Measurements from ENCODE around the gene TAGLN2.

The TAGLN2 gene

DNA sequence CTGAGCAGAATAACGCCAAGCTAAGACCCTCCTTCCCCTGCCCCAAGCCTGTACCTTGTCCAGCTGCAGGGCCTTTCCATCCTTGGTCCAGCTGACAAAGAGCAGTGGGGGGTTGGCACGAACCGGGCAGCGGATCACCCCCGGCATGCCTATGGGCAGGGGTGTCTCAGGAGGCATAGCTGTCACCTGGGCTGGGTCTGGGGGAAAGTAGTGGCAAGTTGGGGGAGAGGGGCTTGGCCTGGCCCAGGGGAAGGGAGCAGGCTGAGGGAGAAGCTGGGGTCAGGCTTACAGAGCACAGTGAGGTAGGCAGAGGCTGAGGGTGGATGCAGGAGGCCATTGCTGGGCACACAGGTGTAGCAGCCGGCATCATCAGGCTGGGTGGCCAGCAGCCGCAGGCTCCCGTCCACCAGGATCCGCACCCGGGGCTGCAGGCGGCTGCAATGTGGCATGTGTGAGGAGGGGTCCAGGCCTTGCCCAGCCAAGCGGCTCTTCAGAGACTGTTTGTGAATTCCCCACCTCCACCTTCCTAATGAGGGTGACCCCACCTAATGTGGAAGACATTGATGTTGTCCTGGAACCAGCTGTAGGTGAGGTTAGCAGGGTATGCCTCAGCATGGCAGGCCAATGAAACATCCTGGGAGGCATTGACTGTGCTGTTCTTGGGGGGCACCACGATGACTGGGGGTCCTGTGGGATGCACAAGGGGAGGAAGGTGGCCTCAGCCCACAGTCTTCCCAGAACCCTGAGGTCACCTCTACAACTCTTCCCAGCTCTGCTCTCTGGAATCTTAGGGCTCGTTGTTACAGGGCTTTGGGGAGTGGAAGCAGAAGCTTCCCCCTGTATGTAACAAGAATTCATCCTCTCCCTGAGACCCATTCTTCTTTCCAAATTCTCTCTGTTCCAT is 9.1 kb upstream of the TAGLN2 start:
- DNase-seq, result no peak

DNA sequence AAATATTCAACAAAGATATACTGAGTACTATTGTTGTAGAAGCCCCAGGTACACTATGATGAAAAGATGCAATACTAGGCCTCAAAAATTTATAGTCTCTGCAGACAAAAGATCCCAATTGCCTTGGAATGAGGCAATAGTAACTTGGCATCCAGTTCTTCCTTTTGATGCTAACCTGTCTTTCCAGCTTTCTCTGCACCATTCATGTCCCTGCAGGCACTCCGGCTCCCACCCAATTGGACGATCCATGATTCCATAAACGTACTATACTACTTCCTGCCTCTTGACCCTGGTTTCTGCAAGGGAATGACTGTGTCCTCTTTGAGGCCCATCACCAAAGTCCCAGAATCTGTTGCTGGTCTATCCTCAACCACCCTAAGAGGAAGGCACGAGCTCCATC is 8.0 kb upstream of the TAGLN2 start:
- no peak for DNase-seq

DNA sequence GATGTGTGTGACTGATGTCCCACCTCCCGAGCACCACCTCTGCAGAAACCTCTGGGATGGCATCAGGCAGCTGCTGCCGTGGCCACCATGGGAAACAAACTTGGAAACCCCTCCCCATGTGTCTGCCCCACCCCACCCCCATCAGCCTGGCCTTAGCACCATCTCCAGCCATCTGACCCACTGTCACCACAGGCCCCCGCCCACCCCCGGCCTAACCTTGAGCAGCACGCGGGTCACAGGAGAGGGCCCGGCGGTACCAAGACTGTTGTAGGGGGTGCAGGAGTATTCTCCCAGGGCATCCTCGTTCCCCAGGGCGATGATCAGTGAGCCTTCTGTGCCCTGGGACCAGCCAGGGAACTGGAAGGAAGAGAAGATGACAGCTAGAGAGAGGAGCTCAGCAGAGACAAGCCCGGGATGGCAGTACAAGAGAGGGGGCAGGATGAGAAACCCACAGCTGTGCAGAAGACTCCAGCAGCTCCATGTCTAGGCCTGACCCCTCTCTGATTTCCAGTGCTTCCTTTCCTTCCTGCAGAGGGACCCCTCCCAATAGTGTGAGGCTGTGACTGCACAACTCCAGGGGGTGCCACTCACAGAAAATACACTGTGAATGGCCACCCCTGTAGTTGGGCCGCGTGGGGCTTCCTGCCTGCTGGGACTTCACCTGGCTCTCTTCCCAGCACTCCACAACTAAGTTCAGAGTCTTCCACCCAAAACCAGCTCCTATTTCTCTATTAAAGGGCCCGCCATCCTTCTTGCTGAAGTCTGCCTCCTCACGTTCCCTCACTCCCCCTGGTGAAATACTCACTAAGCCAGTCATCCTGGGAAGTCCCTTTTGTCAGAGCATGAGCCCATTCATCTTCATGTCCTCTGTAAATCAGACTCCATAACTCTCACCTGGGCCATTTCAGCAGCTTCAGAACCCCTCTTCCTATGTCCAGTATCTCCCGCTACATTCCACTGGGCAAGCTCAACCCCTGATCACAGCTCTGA is 7.3 kb upstream of the TAGLN2 start:
- no peak for DNase-seq

DNA sequence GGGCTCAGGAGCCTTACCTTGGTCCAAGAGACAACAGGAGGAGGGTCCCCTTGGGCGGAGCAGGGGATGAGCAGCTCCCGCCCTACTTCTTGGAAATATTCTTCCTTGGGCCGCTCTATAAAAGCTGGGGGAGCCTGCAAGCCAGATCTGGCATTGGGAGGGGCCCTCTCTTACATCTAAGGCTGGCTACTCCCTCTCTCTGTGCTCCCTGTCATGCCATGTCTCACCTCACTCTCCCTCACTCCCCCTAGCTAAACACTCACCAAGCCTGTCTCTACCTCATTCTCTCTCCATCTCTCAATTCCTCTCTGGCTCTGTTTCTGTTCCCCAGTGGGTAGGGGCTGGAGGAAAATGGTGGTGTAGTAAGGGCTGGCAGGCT is 6.5 kb upstream of the TAGLN2 start:
- no peak for DNase-seq

DNA sequence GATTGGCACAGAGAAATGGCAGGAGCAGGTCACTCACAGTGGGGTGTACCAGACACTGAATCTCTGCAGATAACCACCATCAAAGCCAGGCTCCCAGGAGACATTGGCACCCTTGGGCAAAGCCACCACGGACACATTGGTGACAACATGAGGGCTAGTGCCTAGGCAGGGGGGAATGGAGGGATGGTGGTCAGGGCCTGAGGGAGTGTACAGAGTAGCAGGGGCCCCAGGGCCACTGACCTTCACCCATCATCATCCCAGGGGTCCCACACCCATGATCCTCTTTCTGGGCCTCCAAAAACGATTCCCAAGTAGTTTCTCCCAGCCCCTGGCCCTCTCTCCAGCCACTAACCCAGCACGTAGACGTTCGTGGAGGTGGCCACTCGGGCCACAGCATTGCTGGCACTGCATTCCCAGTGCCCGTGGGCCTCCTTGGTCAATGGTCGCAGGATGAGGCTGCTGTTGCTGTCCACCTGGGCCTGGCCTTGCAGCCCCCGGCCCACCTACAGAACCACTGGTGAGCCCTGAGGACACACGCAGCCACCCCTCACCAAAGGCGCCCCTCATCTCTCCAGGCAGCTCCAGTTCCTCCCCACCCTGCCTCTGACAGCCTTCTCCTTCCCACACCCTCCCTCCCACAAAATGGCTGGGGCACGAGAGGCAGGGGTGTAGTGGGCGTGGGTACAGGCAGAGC is 5.9 kb upstream of the TAGLN2 start:
- no peak for DNase-seq

DNA sequence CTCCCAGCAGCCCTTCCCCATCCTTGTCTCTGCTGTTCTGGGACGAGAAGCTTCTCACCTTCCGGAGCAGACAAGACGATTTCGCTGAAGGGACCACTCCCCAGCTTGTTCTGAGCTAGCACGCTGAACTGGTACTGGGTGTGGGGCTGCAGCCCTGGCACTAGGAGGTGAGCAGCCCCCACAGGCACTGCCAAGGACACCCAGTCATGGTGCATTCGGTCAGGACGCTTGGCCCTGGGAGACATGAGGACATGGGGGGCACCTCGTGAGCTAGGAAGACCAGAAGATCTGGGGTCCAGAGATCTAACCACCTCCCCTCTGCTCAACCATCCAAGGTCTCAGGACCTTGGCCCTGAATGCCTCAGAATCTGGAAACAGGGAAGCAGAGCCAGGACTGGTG is 5.3 kb upstream of the TAGLN2 start:
- no peak for DNase-seq

DNA sequence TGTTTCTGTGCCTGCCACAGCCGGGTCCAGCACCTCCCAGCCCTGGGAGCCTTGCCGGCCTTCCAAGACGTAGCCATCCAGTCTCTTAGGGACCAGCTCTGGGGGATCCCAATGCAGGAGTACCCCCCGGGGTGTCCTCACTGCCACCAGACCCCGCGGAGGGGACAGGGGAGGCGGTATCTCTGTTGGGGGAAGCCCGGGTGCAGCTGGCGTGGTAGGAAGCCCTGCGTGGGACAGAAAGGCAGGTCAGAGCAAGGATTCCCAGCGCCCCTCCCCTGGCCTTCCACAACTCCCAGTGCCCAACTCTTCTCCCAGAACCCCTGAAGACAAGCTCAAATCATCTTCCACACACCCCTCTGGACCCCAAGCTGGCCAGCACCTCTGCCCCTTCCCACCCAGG is 4.9 kb upstream of the TAGLN2 start:
- DNase-seq, result no peak

DNA sequence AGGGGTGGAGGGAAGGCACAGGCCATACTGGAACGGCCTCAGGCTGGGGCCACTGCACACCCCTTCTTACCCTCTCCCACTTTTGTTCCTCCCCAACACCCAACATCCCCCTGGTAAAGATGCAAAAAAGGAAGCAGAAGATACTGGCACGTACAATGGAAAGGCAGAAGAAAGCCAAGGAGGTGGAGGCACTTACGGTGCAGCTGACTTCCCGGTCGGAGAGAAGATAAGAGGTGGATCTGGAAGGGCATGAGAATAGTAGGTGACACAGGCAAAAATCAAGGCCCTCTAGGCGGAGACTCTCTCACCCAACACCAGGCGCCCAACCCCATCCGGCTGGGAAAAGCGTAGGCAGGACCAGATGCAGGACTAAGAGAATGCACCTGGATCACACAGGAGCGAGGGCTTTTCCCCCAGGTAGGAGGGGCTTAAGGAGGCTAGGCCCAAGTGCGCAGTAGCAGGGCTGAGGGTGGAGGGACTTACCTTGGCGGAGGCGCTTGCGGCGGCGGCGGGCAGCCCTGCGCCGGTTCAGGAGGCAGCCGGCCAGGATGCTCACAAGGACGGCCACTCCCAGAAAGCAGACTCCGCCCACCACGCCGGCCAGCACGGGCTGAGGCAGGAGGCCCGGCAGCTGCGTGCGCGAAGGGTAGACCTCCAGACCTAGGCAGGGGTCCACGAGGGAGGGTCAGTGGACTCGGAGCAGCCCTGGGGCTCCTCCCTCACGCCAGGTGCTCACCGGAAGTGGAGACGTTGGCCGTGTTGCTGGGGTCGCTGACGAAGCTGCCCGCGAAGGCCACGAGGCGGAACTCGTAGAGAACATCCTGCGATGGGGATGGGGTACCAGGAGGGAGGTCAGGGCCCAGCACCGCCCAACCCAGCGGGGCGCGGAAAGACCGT is 4.1 kb upstream of the TAGLN2 start:
- DNase-seq, result no peak

DNA sequence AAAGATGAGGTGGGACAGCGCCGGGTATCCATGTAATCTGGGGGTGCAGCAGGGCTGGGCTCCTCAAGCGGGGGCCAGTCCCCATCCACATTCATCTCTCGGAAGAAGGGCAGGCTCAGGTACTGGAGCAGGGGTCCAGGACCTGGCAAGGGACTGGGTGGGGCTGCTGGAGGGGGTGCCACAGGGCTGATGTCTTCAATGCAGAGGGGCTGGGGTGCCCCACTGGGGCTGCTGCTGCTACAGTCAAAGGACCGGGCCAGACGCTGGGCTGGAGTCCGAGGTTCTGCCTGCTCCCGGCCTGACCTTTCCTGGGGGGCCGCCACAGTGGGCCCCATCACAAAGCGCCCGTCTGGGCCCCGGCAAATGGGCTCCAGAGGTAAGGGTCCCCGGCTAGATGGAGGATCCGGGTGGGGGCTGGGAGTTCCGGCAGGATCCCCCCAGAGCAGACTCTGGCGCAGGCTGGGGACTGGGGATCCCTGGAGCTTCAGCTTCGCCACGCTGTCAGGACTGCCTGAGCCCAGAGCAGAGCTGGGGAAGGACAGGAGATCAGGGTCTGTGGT is 3.3 kb upstream of the TAGLN2 start:
- DNase-seq, result no peak

DNA sequence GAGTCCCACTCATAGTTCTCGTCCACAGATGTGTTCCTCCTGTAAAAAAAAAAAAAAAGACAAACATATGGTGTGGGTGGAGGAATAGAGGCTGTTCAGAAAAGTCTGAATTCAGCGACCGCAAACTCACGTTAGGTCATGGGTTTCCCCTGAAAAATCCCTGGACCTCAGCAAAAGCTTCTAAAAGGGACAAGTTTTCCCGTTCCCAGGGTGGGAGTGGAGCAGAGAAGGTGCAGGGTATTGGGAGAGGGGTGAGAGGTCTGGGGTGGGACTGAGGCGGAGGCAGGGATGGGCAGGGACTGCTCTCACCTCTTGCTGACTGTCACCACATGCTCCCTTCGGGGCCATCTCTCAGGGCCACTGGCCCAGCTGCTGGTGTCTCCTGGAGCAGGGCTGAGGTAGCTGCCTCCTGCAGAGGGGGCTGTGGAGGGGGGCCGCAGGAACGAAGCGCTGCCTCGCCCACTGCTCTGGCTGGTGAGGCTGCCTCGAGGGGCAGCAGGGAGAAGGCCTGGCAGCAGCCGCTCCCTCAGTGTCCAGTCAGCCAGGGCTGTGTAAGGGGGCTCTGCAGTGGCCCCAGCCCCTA is 2.6 kb upstream of the TAGLN2 start:
- no peak for DNase-seq

DNA sequence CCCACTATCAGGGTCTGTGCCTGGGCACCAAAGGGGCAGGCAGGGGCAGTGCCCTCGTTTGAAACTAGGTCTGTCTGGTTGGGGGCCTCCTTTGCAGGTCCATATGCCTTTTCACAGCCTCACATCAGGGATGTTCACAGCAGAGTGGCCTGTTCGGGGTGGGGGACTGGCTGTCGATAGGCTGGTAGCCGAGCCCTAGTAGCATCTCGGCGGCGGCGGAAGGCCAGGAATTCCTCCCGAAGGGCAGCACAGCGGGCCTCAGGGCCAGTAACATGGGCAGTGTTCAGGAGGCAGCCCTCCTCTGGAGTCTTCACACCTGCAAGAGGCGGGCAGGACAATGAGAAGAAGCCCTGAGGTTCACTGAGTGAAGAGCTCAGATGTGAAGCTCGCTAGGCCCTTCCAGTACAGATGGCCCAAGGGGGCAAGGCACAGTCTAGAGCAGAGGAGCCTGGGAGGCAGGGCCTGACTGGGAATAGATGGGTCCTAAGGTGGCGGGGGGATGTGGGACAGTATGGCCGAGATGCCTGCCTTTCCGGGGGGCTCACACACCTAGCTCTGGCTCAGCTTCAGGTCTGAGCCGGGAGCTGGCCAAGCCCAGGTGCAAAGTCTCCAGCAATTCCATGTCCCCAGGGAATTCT is 2.0 kb upstream of the TAGLN2 start:
- no peak for DNase-seq

DNA sequence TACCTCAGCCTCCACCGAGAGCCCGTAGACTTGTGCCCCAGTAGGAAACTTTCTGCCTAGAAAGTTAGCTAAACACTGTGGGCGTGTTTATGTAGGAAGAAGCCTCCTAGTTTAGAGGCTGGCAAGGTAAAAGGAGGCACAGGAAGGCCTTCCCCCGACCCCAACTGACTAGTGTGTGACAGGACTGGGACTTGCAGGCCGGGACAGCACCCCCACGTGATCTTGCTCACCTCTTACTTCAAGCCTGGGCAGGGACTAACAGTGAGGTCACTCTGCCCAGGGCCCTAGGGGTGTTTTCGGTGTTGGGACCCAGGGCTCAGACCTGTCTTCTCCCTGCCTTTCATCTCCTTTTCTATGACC is 392 bp upstream of the TAGLN2 start:
- DNase-seq, result no peak

DNA sequence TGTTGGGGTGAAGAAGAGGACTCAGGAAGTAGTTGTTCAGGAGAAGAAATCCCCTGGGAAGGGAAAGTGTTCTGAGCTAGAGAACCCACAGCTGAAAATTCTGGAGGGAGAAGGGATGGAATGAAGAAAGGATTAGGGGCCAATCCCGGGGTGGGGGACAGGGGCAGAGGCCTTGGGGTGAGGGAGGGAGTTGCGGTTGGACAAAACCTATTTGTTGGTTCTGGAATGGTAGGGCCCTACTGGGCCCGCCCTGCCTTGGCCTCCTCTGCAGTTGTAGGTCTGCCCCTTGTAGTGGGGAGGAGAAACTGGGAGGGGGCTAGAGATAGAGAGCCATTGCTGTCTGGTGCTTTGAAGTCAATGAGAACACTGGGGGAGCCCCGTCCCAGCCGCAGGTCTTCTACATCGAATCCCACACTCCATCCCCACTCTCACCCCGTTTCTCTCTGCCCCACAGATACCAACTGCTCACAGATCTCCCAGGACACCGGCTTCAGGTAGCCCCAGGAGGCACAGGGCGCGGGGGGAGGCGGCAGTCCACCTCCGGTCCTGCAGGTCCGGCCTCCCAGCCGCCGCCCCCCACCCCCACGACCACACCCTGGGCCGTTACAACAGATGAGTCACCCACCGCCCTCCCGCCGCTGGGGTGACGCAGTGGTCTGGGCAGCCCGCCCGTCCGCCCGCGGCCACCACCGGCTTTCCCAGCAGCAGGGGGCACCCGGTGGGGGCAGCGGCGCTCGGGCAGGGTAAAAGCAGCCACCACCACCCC is 1.1 kb downstream of the TAGLN2 start:
- DNase-seq, result no peak

DNA sequence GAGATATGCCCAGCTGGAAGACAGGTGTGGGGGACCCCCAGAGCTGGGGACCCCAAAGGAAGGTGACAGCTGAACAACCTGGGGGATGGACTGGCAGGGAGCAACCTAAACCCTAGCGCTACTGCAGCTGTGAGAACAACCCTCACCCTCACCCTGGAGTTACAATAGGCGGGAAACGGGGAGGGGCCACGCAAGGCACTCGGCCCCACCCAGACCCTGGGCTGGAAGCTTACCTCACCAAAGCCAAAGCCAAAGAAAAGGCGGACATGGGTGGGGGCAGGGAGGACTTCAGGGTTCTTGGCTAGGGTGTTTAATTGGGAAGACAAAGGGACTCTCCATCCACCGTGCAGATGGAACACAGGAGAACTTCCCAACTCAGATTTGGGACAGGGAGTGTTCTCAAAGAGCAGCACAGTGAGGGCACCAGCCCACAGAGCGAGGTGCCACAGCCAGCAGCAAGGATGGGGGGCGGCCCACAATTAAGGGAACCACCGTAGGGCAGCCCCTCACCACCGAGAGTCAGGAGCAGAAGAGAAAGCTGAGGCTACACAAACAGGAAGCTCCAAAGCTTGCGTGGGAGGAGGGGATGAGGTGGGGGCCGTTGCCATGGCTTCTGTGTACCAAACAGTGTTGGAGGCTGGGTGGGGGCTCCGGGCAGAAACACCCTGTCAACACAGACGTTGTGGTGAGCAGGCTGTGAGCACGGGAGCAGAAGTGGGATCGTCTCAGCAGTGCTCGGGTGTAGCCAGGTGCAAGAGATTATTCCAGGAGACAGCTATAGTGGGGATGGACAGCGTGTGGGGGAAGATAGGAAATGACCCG is 1.9 kb downstream of the TAGLN2 start:
- DNase-seq, result peak; percentile 59

DNA sequence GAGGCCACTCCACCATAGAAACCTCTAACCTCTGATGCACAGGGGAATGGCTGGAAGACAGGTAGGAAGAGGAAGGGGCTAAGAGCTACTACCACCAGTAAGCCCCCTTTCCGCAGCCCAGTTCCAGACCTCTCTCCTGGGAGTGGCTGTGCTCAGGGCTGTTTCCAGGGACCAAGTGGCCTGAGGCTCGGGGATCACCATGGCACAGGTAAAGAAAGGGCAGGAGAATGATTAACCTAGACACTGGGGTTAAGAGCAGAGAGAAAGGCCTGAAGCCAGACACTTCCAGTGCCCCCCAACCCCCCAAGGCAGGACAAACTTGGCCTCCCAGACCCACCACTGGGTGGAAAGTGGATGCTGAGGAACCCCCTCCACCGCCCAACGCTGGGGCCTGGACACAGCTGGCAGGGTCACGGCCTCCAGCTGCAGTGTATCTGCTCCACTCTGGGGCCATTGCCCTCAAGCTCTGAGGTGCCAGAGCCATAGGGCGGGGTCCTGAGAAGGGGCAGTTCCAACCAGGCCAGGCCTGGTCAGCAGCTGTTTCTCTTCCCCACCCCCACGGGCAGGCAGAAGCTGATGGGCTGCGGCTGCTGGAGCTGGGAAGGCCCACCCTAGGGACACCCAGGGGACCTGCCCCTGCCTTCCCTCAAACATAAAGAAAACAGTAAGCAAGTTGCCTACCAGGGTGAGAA is 2.6 kb downstream of the TAGLN2 start:
- DNase-seq, result no peak

DNA sequence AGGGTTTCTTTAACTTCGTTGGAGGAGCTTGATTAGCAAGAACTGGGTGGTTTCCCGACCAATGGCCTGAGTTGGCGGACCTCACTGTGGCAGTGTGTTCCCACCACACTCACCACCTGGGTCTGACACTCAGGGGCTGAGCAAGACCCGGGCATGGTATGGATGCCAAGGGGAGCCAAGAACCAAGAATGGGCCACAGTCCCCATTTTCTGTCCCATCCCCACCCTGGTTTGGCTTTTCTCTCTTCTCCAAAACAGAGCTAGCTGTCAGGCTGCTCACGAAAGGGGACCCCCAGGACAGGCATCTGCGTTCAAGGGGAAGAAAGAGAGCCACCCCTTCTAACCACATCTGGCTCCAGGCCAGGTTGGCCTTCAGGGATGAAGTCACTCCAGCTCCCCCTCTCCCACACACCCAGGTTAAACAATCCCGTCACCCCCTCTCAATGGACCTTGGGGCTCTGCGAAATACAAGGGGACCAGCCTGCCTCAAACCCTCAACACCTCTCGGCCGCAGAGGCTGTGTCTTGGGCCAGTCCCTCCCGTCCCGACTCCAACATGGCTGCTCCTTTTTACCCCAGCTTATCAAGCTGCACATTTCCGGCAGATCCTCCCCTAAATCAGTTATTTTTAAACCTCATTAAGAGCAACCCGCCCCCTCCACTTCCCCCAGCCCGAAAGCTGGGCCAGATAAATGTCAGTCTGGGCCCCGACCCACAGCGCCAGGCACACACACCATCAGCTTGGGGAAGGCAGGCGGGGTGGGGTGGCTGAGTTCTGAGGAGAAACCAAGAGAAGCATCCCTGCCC is 3.4 kb downstream of the TAGLN2 start:
- no peak for DNase-seq

DNA sequence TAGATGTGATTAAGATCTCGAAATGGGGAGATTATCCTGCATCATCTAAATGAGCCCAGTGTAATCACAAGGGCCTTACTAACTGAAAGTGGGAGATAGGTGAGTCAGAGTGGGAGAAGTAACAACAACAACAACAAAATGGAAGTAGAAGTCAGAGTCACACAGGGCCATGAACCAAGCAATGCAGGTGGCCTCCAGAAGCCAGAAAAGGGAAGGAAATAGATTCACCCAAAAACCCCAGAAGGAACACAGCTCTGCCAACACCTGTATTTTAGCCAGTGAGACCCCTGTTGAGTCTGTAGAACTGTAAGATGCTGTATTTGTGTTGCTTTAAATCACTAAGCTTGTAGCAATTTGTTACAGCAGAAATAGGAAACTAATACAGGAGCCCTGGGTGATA is 4.1 kb downstream of the TAGLN2 start:
- no peak for DNase-seq

DNA sequence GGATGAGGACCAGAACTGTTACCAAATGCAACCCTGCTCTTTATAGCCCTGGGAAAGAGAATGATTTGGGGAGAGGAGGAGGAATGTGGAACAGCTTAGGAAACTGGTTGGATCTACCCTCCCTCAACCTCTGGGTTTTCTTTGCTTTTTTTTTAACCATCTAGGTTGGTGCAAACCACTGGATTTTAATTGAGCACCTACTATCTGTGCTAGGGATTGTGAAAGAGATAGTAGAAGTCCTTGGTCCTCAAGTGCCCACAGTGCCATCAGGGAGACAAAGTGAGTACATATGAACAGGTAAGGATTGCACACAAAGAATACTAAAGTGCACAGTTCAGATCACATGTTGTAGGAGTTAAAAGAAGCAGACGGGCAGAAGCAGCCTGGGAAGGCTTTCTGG is 4.7 kb downstream of the TAGLN2 start:
- no peak for DNase-seq
